Heart left ventricle (tissue), 16 donors: ENCODE measurements around the gene SF3B1. TPM values are rescaled to one million over a fixed set of nuclear protein-coding genes. Genes with fewer than 3 reads are reported as not detected.
A peak's percentile ranks its signal among the peaks of the same experiment; 100 is the strongest.

ENCODE experiments used
- ATAC-seq, 4 donors: fragments of 200-7000 bp; cut with Tn5 transposase; one replicate each; pipeline ENCODE4 v1.9.1; 2020 to 2022; ENCODE audit warnings: moderate library complexity in 4 of 4, mild to moderate bottlenecking in 3 of 4, moderate number of reproducible peaks in 1 of 4
- DNase-seq, 5 donors: peaks; one replicate each; pipeline ENCODE4 v3.0.0-alpha.2; 2020
- H3K27ac ChIP-seq, 12 donors: fragments of 200-600 bp; sonication (generic) in 4 of 12; one replicate each; pipeline versions ENCODE4 v1.5.0 to v1.8.0; 2016 to 2022; ENCODE audit warnings: mild to moderate bottlenecking in 2 of 12
- H3K27me3 ChIP-seq, 9 donors: fragments of 200-600 bp; sonication (generic) in 2 of 9; one replicate each; pipeline versions ENCODE4 v1.5.1 to v1.8.0; 2016 to 2022; ENCODE audit warnings: mild to moderate bottlenecking in 3 of 9
- H3K36me3 ChIP-seq, 9 donors: fragments of 200-600 bp; sonication (generic) in 2 of 9; one replicate each; pipeline versions ENCODE4 v1.5.0 to v1.8.0; 2018 to 2022; ENCODE audit warnings: mild to moderate bottlenecking in 2 of 9
- H3K4me1 ChIP-seq, 12 donors: fragments of 200-600 bp; sonication (generic) in 4 of 12; one replicate each; pipeline versions ENCODE4 v1.5.0 to v1.8.0; 2016 to 2022; ENCODE audit warnings: mild to moderate bottlenecking in 3 of 12
- H3K4me3 ChIP-seq, 12 donors: fragments of 200-600 bp; sonication (generic) in 4 of 12; one replicate each; pipeline versions ENCODE4 v1.5.0 to v1.8.0; 2017 to 2022; ENCODE audit warnings: mild to moderate bottlenecking in 9 of 12, moderate library complexity in 4 of 12
- H3K9me3 ChIP-seq, 12 donors: fragments of 200-600 bp; sonication (generic) in 4 of 12; one replicate each; pipeline versions ENCODE4 v1.5.0 to v1.8.0; 2016 to 2022; ENCODE audit warnings: mild to moderate bottlenecking in 1 of 12
- POLR2A ChIP-seq, 2 donors: fragments of 450-650 bp; IDR thresholded peaks; one replicate each; pipeline ENCODE4 v1.6.1; 2017; ENCODE audit warnings: antibody characterized with exemption in 2 of 2, mild to moderate bottlenecking in 2 of 2, moderate library complexity in 2 of 2
- WGBS, 4 donors: extraction: QIAGEN DNeasy Blood & Tissue Kit in 2 of 4; methylation state at CpG; one replicate each; pipeline versions ENCODE4 v1.1.5 to v1.1.7; 2013 to 2018; 5-methylcytosine and 5-hydroxymethylcytosine counted together
- intact Hi-C, 10 donors: fragments of 100-400 bp; cut with DNase I; formaldehyde crosslinking; loops; one replicate each; pipeline versions ENCODE4 v1.11.1 to v1.14.2; 2022
- polyA plus RNA-seq, 2 donors: library from polyadenylated mRNA; stranded (reverse); fragments of 200-250 nt; gene quantifications; one replicate each; pipeline ENCODE4 v1.2.3, GENCODE V29; 2013
- total RNA-seq, 9 donors: library from RNA; depleted of rRNA in 2 of 9; stranded (reverse); fragments of >200 nt in 2 of 9; fragmentation: NEBNext Ultra II Directional in 3 of 9; extraction: Animal tissue kit (Norgen Biotek cat#: 25700) in 3 of 9; gene quantifications; one replicate each; pipeline versions ENCODE4 v1.1.0 to v1.2.4, GENCODE V29; 2016 to 2023
- TF ChIP-seq, protein P1 (sequence below), 12 donors: fragments of 200-600 bp; sonication (generic) in 4 of 12; IDR thresholded peaks; one replicate each; pipeline versions ENCODE4 v1.5.0 to v1.8.0; 2018 to 2022; ENCODE audit warnings: antibody characterized with exemption in 12 of 12, mild to moderate bottlenecking in 5 of 12
- donor health status: ischemic (EF 13 %, LVEDD 7.1; RV severe dilation, severe dysfunction).
- donor health status: healthy with polysubstance abuse.
- donor health status: DM: no; HTN: yes; CAD: no.
- donor health status: DM: no; HTN: no; CAD: no.
- donor health status: ischemic (EF 25% LVEDD 6.9; RV normal size, moderate dysfunction).
- donor health status: ischemic (EF 25% LVEDD 5.7; RV mildly dilated, moderate dysfunction).
- donor health status: healthy.
- donor health status: DM: yes; HTN: yes; CAD: no.
- donor health status: ischemic (EF 35%, LVEDD 5.7; RV mildly dilated, moderate dysfunction).
- donor health status: nonischemic (EF 11% LVEDD 7.7; RV severe dilation, severe dysfunction).
- donor health status: DM: yes; HTN: yes; CAD: no.
- donor health status: PGD.
- donor health status: ischemic (EF 29% LVEDD 5.4; RV normal size, mild dysfunction).
- donor health status: nonischemic (EF 23%, LVEDD 6.1; RV moderate dilation, normal function).

SF3B1 gene
- total and polyA plus RNA-seq, 11 donors = 80.4 to 167 (median 132) TPM

DNA sequence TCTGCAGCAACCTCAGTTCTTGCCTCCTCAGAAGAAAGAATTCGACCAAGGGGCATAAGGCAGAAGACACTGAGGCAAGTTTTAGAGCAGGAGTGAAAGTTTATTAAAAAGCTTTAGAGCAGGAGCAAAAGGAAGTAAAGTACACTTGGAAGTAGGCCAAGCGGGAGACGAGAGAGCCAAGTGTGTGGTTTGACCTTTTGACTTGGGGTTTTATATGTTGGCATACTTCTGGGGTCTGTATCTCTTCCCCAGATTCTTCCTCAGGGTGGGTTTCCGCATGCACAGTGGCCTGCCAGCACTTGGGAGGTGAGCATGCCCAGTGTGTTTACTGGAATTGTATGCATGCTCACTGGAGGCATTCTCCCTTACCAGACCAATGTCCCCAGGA is 64.9 kb downstream of the SF3B1 start:
- no peak for ATAC-seq
- no peaks in the 10 kb centered on the region for H3K9me3 ChIP-seq
- TF ChIP-seq, protein P1, sequence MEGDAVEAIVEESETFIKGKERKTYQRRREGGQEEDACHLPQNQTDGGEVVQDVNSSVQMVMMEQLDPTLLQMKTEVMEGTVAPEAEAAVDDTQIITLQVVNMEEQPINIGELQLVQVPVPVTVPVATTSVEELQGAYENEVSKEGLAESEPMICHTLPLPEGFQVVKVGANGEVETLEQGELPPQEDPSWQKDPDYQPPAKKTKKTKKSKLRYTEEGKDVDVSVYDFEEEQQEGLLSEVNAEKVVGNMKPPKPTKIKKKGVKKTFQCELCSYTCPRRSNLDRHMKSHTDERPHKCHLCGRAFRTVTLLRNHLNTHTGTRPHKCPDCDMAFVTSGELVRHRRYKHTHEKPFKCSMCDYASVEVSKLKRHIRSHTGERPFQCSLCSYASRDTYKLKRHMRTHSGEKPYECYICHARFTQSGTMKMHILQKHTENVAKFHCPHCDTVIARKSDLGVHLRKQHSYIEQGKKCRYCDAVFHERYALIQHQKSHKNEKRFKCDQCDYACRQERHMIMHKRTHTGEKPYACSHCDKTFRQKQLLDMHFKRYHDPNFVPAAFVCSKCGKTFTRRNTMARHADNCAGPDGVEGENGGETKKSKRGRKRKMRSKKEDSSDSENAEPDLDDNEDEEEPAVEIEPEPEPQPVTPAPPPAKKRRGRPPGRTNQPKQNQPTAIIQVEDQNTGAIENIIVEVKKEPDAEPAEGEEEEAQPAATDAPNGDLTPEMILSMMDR (IDR thresholded peaks at IDR 0.05) = no peak
- TF ChIP-seq POLR2A (IDR thresholded peaks at IDR 0.05) = no peak
- H3K27ac ChIP-seq = no peak overlapping the region
- DNase-seq = no peak
- WGBS, 4 donors = 54 to 77% (median 65%) methylated on average over 4 of the region's 4 CpGs
- H3K27me3 ChIP-seq = no peaks in the 10 kb centered on the region
- H3K4me3 ChIP-seq = no peak overlapping the region
- no peaks in the 10 kb centered on the region for H3K36me3 ChIP-seq
- peaks cover 0 to 15% (median 0%) of the 10 kb centered on the region in 12 donors for H3K4me1 ChIP-seq
- intact Hi-C loops = loop anchor here in 3 of 10 donors (10.0 kb wide), 3 partner anchors 55 to 515 kb away; partner anchors contain the start of genes ANKRD44 (in 1 of the 3) and PGAP1 (in 1 of the 3)

DNA sequence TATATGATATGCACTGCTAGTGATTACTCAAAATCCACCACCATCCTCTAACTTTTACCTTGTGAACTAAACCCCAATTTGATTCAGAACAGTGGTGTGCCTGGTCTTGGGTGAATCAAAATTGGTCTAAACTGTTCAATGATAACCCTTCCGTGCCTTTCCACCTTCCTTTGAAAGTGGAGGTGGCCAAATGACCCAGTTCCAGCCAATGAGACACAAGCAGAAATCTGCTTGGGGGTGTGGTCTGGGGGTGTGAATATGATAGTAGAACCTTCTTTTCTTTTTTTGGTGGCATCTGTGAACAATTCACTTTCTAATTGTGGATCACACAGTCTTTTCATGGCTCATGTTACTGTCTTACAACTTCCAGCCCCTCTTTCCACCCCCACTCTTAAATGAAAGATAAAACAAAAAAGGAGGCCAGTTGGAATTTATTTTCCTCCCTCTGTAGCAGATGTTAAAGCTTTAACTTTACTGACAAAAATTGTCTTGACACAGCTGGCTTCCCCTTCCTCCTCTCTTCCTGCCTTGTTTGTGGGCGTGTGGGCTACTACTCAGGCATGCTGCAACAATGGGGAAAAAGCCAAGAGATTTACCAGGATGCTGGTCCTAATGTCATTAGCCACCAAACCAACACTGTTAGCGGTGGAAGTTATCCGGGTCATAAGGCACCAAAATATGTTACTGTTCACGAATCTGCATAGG is 65.4 kb downstream of the SF3B1 start:
- H3K36me3 ChIP-seq = no peaks in the 10 kb centered on the region
- ATAC-seq (peak in 1 of 4 donors; percentile 41), DNase-seq (no peak)
- 50 to 60% (median 55%) methylated on average over 5 of the region's 5 CpGs for WGBS, 4 donors
- H3K27me3 ChIP-seq = no peaks in the 10 kb centered on the region
- no peak for TF ChIP-seq POLR2A (IDR thresholded peaks at IDR 0.05)
- TF ChIP-seq, protein P1 (IDR thresholded peaks at IDR 0.05) = no peak
- no peak overlapping the region for H3K27ac ChIP-seq
- H3K4me1 ChIP-seq = peaks cover 0 to 15% (median 0%) of the 10 kb centered on the region in 12 donors
- H3K9me3 ChIP-seq = no peaks in the 10 kb centered on the region
- intact Hi-C loops = no loop called here
- H3K4me3 ChIP-seq = no peak overlapping the region

DNA sequence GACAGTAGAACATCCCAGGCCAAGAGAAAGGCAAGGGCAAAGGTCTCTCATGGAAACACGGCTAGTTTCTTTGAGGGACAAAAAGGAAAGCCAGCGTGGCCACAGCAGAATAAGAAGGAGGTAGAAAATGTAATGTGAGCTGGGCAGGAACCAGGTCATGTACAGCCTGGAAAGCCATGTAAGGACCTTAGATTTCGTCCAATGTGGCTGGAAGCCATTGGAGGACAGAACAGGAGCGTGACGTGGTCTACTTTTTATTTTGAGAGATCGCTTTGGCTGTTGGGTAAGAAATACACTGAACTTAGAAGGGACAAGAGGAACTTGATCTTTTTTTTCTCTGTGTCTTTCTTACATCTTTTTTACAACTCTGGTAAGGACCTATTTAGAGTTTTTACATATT is 66.4 kb downstream of the SF3B1 start:
- peaks cover 0 to 15% (median 0%) of the 10 kb centered on the region in 12 donors for H3K4me1 ChIP-seq
- intact Hi-C loops = no loop called here
- no peak overlapping the region for H3K4me3 ChIP-seq
- H3K27ac ChIP-seq = no peak overlapping the region
- 93 to 95% (median 94%) methylated on average over 6 of the region's 6 CpGs for WGBS, 4 donors
- DNase-seq (no peak), ATAC-seq (no peak)
- no peaks in the 10 kb centered on the region for H3K9me3 ChIP-seq
- H3K36me3 ChIP-seq = no peaks in the 10 kb centered on the region
- H3K27me3 ChIP-seq = no peaks in the 10 kb centered on the region
- TF ChIP-seq, protein P1 (IDR thresholded peaks at IDR 0.05) = no peak

DNA sequence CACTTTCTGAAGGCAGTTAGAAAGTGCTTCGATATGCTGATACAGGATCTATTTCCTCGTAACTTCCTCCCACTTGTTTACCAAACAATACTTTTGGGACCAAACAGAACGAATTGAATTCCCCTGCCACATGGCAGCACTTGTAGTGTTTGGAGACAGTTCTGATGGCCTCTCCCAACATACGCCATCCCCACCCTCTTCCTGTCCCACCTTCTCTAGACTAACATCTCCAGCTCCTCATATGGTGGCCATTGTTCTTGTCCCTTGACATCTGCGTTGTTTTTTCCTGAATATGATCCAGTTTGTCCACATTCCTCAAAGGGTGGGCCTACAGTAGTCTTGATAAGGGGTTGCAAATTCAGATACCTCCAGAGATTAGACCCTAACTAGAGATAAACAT is 70.8 kb downstream of the SF3B1 start:
- Histone ChIP-seq H3K27ac (no peak overlapping the region), H3K4me1 (peaks cover 0 to 3% (median 0%) of the 10 kb centered on the region in 12 donors), H3K4me3 (no peak overlapping the region), H3K9me3 (no peaks in the 10 kb centered on the region), H3K27me3 (no peaks in the 10 kb centered on the region), H3K36me3 (no peaks in the 10 kb centered on the region)
- TF ChIP-seq, protein P1 (IDR thresholded peaks at IDR 0.05) = no peak
- WGBS, 4 donors = 52 to 64% (median 57%) methylated on average over 5 of the region's 5 CpGs
- intact Hi-C loops = no loop called here
- DNase-seq (no peak), ATAC-seq (peak in 1 of 4 donors; percentile 39)
